Cardiac fibroblast (primary cell): ENCODE results near the gene BST2.

Experiments
- DNase-seq, 2 donors: peaks; one replicate each; pipeline versions ENCODE4 v3.0.0 to v3.0.0-alpha.2; 2010; ENCODE audit warnings: low read depth in 2 of 2
- H3K4me3 ChIP-seq, 2 donors: replicated peaks in 1 of 2; 1 replicate in 1 of 2; 2 replicates in 1 of 2; pipeline ENCODE4 v1.5.1; 2011; ENCODE audit warnings: low read depth in 2 of 2, low read length in 2 of 2, mild to moderate bottlenecking in 2 of 2, moderate library complexity in 1 of 2
- CTCF ChIP-seq: IDR thresholded peaks from one replicate; pipeline ENCODE4 v1.5.1; 2011; ENCODE audit warnings: low read depth, mild to moderate bottlenecking, low read length, inconsistent platforms

The BST2 gene

DNA sequence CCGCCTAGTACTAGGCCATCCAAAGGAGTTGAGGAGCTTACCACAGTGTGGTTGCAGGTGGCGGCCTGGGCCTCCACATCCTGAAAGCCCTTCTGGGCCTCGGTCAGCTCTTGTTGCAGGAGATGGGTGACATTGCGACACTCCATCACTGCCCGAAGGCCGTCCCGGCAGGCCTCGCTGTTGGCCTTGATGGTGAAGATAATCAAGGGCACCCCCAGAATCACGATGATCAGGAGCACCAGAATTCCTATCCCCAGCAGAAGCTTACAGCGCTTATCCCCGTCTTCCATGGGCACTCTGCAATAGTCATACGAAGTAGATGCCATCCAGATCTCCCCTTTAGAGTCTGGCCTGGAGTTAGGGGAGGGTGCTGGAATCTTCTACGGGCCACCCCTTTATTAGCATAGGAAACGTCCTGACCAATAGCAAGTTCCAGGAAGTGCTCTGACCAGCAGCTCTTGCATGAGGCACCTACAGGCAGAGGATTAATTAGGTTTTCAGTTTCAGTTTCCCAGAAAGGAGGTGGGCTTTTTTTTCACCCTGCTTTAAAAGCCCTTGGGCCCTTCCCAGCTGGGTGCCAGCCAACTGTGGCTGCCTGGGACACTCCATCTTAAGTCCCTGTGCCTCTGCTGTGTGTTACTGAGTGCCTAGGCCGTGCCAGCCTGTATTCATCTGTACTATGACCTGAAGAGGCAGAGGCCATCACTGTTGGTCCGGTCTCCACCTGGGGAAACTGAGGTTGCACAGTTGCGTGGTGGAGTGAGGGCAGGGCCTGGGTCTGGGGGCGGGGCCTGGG, at the start of gene BST2:
Gene BST2 (minus strand): TSS at position 381 of the 796 bp plus-strand sequence. CDS start 55 bp downstream, at position 326.
- peak; percentile 65 to 77 for DNase-seq
- peak within 1 kb of the TSS in 1 of 2 donors; percentile 34 for H3K4me3 ChIP-seq
- TF ChIP-seq CTCF: no peak

- no peak overlapping the region for H3K4me3 ChIP-seq
- no peak for TF ChIP-seq CTCF
- no peak for DNase-seq
Measured at GRCh38 chr19:17454576-17455071, 49.2 kb upstream of the BST2 start.

DNA sequence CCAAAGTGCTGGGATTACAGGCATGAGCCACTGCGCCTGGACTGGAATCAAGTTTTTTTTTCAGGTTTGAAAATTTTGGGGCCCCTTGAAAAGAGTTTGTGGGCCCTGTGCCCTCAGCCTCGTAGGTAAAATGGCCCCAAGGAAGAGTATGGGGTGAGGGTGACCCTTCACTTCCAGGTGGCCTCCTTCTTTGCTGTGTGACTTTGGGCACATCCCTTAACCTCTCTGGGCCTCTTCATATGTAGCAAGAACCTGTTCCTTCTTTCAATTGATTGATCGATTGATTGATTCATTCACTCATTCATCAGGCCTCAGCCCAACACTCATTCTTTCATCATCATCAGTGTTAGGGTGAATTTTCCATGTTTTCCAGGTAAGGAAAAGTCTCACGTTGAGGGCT, 46.4 kb upstream of the BST2 start:
- no peak for TF ChIP-seq CTCF
- no peak for DNase-seq
- no peak overlapping the region for H3K4me3 ChIP-seq

GRCh38 chr19:17450264-17451075, 45.0 kb upstream of the BST2 start:
- no peak for DNase-seq
- TF ChIP-seq CTCF: no peak

GRCh38 chr19:17448131-17448967, 42.9 kb upstream of the BST2 start, which contains the start of gene TMEM221:
Gene TMEM221, minus strand, starts transcription at chr19:17448668. Its CDS starts 206 bp downstream, at chr19:17448462.
- peak within 1 kb of the TSS; percentile 39 to 43 for H3K4me3 ChIP-seq
- DNase-seq: peak; percentile 30
- peak; percentile 45 for TF ChIP-seq CTCF

More at GRCh38 chr19:17450264-17451075, 45.0 kb upstream of the BST2 start:
- H3K4me3 ChIP-seq: no peak overlapping the region

DNA sequence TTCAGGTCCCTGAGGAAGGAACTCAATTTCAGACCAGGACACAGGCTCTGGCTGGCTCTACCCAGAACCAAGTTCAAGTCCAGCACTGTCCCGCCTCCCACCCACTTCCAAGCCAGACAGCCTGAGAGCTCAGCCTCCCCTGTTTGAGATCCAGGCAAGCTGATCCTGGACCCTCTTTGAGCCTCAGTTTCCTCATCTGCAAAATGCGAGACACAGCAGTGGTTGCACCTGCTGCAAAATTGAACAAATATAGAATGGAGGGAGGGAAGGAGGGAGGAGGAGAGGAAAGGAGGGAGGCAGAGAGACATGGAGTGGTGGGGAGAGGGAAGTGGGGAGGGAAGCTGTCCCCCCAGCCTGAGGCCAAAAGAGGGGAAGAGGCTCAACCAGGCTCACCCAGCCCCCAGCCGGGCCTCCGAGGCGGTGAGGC, 42.3 kb upstream of the BST2 start:
- H3K4me3 ChIP-seq: peak overlapping the region in 1 of 2 donors; percentile 14
- no peak for DNase-seq
- no peak for TF ChIP-seq CTCF
